RWPE2 (cell line): Measurements from ENCODE around the gene NFAM1.

ENCODE experiments used
- ATAC-seq: fragments of 200-7000 bp; cut with Tn5 transposase; 3 replicates; pipeline ENCODE4 v1.9.1; 2021; ENCODE audit warnings: low read depth
- DNase-seq: peaks from one replicate; pipeline ENCODE4 v3.0.0-alpha.2; 2020; ENCODE audit warnings: low spot score
- H3K27ac ChIP-seq: fragments of 450-650 bp; 2 replicates; pipeline ENCODE4 v1.5.1; 2017; ENCODE audit warnings: mild to moderate bottlenecking; ENCODE audit not compliant: poor library complexity, severe bottlenecking
- H3K27me3 ChIP-seq: fragments of 250-450 bp; sonication (Bioruptor Pico); 2 replicates; pipeline ENCODE4 v1.5.1; 2021; ENCODE audit warnings: mild to moderate bottlenecking, moderate library complexity; ENCODE audit not compliant: insufficient read depth, poor library complexity, severe bottlenecking
- H3K36me3 ChIP-seq: fragments of 250-450 bp; sonication (Bioruptor Pico); 2 replicates; pipeline ENCODE4 v1.5.1; 2020; ENCODE audit warnings: low read depth, mild to moderate bottlenecking, moderate library complexity
- H3K4me1 ChIP-seq: fragments of 250-450 bp; sonication (Bioruptor Pico); 2 replicates; pipeline ENCODE4 v1.5.1; 2021; ENCODE audit warnings: mild to moderate bottlenecking, moderate library complexity; ENCODE audit not compliant: insufficient read depth, poor library complexity, severe bottlenecking
- H3K4me3 ChIP-seq: fragments of 250-450 bp; sonication (Bioruptor Pico); 2 replicates; pipeline ENCODE4 v1.5.1; 2021; ENCODE audit warnings: mild to moderate bottlenecking, moderate library complexity; ENCODE audit not compliant: severe bottlenecking
- H3K9me3 ChIP-seq: fragments of 250-450 bp; sonication (Bioruptor Pico); 2 replicates; pipeline ENCODE4 v1.5.1; 2021; ENCODE audit warnings: mild to moderate bottlenecking, moderate library complexity; ENCODE audit not compliant: severe bottlenecking
- TF ChIP-seq, protein P1 (sequence below): fragments of 450-650 bp; IDR thresholded peaks from one replicate; pipeline ENCODE4 v1.5.1; 2017; ENCODE audit warnings: mild to moderate bottlenecking, moderate library complexity; ENCODE audit not compliant: poor library complexity, severe bottlenecking

Gene NFAM1

GRCh38 chr22:42417645-42418305 lies 14.4 kb downstream of the NFAM1 start:
- Histone ChIP-seq H3K27me3 (no peaks in the 10 kb centered on the region), H3K27ac (no peak overlapping the region), H3K36me3 (no peaks in the 10 kb centered on the region), H3K4me3 (no peak overlapping the region), H3K4me1 (no peaks in the 10 kb centered on the region), H3K9me3 (no peaks in the 10 kb centered on the region)
- DNase-seq (no peak), ATAC-seq (no peak)
- TF ChIP-seq, protein P1, sequence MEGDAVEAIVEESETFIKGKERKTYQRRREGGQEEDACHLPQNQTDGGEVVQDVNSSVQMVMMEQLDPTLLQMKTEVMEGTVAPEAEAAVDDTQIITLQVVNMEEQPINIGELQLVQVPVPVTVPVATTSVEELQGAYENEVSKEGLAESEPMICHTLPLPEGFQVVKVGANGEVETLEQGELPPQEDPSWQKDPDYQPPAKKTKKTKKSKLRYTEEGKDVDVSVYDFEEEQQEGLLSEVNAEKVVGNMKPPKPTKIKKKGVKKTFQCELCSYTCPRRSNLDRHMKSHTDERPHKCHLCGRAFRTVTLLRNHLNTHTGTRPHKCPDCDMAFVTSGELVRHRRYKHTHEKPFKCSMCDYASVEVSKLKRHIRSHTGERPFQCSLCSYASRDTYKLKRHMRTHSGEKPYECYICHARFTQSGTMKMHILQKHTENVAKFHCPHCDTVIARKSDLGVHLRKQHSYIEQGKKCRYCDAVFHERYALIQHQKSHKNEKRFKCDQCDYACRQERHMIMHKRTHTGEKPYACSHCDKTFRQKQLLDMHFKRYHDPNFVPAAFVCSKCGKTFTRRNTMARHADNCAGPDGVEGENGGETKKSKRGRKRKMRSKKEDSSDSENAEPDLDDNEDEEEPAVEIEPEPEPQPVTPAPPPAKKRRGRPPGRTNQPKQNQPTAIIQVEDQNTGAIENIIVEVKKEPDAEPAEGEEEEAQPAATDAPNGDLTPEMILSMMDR: no peak

DNA sequence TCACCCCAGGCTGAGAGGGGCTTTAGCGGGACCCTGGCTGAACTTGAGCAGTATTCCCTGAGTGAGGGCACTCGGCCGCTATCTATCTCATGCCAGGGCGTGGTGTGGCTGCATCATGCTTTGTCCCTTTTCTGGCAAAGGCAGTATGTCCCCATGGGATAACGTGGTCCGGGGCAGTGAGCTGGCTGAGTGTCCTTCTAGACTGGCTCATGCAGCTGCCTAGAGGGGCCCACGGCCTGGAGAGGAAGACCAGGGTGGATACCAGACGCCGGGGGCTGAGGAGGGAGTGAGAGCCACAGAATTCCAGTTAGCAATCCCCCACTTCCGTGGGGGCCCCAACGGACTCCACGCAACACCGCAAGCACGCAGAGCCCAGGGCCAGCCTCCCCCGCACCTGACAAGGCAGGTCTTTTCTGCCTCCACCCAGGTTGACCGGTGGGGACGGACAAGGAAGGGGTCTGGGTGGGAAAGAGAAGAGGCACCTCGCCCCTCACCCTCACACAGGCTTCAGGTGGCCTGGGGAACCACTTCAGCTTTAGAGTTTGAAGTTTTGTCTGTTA lies 15.5 kb downstream of the NFAM1 start:
- no peak overlapping the region for H3K4me3 ChIP-seq
- no peaks in the 10 kb centered on the region for H3K4me1 ChIP-seq
- H3K9me3 ChIP-seq: no peaks in the 10 kb centered on the region
- no peak overlapping the region for H3K27ac ChIP-seq
- ATAC-seq: no peak
- TF ChIP-seq, protein P1: no peak
- H3K27me3 ChIP-seq: no peaks in the 10 kb centered on the region
- no peaks in the 10 kb centered on the region for H3K36me3 ChIP-seq
- no peak for DNase-seq

- TF ChIP-seq, protein P1: no peak
- ATAC-seq (no peak), DNase-seq (no peak)
- H3K36me3 ChIP-seq: no peaks in the 10 kb centered on the region
- H3K9me3 ChIP-seq: no peaks in the 10 kb centered on the region
- H3K4me3 ChIP-seq: no peak overlapping the region
- no peak overlapping the region for H3K27ac ChIP-seq
- H3K4me1 ChIP-seq: no peaks in the 10 kb centered on the region
- no peaks in the 10 kb centered on the region for H3K27me3 ChIP-seq
Observed at GRCh38 chr22:42414565-42415303, 17.5 kb downstream of the NFAM1 start.

- H3K27ac ChIP-seq: no peak overlapping the region
- H3K4me3 ChIP-seq: no peak overlapping the region
- ATAC-seq: no peak
- no peaks in the 10 kb centered on the region for H3K27me3 ChIP-seq
- no peaks in the 10 kb centered on the region for H3K36me3 ChIP-seq
- DNase-seq: no peak
- H3K4me1 ChIP-seq: no peaks in the 10 kb centered on the region
- TF ChIP-seq, protein P1: no peak
- no peaks in the 10 kb centered on the region for H3K9me3 ChIP-seq
Observed at GRCh38 chr22:42414021-42414420, 18.2 kb downstream of the NFAM1 start.
